GM19351 (cell line): Measurements from ENCODE around the gene GPC3.
"Not testable (repeated sequence)": the region's sequence is repeated elsewhere in the genome, so short reads cannot be mapped to it uniquely, and the experiment has no call there.

Experiments
- ATAC-seq: cut with Tn5 transposase; IDR thresholded peaks from one replicate; pipeline ENCODE4 v1.9.1; 2021; ENCODE audit warnings: mild to moderate bottlenecking, moderate library complexity; ENCODE audit not compliant: unreplicated experiment

Gene GPC3

GRCh38 chrX:133897593-133898163, 87.7 kb downstream of the GPC3 start:
- ATAC-seq, result no peak

DNA sequence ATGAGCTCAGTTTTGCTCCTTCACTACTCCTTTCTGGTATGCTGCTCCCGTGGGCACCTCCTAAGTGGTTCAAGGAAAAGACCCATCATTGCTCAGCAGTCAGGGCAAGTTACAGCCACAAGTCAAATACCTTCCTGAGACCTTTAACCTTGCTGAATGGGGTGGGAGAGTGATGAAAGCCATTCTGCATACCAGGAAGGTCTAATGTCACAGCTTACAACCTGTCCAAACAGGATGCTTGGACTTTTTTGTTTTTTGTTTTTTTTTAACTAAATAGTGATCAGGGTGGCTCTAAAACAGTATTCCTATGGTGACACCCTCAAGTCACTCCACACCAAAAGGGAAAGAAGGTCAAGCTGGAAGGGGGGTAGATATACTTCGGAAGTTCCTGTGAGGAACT, 93.1 kb downstream of the GPC3 start:
- ATAC-seq, result no peak

- ATAC-seq, result no peak
Measured at GRCh38 chrX:133888984-133889383, 96.4 kb downstream of the GPC3 start.

DNA sequence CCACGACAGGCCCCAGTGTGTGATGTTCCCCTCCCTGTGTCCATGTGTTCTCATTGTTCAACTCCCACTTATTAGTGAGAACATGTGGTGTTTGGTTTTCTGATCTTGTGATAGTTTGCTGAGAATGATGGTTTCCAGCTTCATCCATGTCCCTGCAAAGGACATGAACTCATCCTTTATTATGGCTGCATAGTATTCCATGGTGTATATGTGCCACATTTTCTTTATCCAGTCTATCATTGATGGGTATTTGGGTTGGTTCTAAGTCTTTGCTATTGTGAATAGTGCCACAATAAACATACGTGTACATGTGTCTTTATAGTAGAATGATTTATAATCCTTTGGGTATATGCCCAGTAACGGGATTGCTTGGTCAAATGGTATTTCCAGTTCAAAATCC, 97.3 kb downstream of the GPC3 start:
- not testable (repeated sequence) for ATAC-seq

DNA sequence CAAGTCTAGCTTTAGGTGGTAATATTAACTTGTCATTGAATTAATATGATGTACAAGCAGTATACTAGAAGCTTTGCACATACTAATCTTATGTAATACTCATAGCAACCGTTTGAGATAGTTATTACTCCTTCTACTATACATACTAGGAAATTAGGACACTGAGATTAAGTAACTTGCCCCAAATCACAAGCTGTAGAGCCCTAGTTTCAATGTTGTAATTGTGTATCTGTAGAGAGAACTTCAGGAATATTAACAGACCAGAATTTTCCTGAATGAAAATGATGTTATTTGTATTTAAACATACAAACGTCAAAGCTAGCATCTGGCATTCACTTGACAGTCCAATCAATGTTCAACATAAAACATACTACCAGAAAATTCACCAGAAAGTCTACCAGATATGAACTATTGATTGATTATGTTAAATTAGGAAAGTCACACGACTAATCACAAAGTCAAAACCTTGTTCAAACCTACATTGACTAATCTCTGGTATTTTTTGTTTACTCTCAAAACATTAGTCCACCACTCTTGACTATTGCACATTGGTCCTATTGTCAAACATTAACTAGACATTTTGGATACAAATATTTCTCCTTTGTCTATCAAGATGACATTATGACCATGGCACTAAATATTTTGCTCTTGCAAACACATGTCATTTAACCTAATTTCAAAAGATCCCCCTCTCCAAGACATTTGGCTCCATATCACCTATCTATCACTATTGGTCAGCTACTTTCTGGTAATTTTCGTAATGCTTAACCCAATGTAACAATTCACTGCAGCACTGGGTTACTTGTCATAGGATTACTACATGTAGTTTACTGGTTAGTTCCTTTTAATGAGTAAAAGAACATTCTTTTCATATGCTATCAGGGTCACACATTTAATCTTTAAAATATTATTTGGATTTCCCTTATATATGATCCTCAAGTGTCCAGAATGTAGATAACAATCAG, 100.7 kb downstream of the GPC3 start:
- no peak for ATAC-seq

- no peak for ATAC-seq
Measured at GRCh38 chrX:133881893-133882292, 103.5 kb downstream of the GPC3 start.

DNA sequence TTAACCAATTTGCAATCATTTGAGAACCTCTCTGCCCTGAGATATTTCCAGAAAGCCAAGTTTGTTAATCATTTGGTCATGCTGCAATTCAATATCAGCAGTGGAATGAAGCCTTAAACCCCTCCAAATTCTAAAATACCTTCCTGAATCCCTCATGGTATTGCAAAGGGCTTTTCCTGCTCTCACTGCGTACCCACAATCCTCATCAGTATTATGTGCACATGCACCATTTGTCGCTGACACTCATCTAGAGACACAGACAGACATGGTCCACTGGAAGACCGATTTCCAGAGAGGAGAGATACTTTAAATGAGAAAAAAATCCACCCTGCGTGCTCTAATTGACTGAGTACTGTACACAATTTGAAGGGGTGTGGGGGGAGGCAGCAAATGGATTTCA, 104.4 kb downstream of the GPC3 start:
- ATAC-seq, result no peak

DNA sequence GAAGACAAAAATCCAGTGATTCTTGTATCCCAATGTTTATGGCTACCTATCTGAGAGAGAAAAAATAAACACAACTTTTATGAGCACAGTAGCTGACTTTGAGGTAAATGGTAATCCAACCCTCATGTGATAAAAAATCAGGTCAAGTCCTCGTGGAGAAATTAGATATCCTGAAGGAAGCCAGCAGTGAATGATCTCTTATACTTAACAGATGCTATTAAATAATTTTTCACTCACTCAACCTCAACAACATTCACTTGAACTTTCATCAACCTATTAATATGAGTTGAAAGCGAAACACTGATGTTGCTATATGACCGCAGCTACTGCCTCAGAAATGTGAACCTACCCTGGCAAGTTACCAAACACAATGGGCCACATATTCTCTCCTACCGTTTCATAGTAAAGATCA, 105.4 kb downstream of the GPC3 start:
- peak; percentile 97 for ATAC-seq

- no peak for ATAC-seq
Measured at GRCh38 chrX:133878710-133879109, 106.7 kb downstream of the GPC3 start.

DNA sequence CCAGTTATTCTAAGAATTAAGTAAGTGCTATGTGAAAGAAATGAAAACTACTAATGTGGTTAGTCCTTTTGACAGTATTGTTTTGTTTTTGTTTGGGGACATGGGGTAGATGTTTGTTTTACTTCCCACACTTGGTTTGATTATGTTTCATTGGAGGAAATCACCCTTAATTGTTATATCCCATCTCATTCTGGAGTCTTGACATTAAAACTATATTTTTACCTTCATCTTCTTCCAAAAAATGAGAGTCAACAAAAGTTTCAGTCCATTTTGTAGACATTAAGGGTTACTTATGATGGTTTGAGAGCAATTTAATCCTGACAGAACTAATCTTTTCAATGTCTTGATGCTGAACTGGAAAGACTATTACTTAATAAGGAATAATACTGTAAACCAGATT, 108.7 kb downstream of the GPC3 start:
- ATAC-seq, result no peak

GRCh38 chrX:133869270-133869669, 116.1 kb downstream of the GPC3 start:
- no peak for ATAC-seq

- ATAC-seq, result peak; percentile 58
Measured at GRCh38 chrX:133868682-133869081, 116.7 kb downstream of the GPC3 start.

- peak; percentile 9 for ATAC-seq
Measured at GRCh38 chrX:133868250-133868649, 117.1 kb downstream of the GPC3 start.

- no peak for ATAC-seq
Measured at GRCh38 chrX:133865761-133866471, 119.5 kb downstream of the GPC3 start.

DNA sequence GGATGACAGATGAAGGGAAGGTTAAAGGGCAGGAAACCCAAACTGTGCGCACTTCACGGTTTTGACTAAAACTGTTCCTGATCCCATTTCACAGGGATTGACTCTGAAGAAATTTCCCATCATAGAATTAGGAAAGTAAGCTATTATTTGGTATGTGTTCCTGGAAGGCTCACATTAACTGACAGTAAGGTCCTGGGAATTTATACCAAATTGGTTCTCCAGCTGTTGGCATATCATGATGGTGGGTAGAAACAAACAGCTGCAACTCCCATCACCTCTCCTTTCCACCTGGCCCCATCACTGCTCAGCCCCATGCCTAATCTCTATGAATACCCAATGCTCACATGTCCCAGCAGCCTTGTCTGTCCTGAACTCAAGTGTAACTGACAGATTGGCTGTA, 121.2 kb downstream of the GPC3 start:
- ATAC-seq, result no peak

- no peak for ATAC-seq
Measured at GRCh38 chrX:133859860-133860259, 125.5 kb downstream of the GPC3 start.

DNA sequence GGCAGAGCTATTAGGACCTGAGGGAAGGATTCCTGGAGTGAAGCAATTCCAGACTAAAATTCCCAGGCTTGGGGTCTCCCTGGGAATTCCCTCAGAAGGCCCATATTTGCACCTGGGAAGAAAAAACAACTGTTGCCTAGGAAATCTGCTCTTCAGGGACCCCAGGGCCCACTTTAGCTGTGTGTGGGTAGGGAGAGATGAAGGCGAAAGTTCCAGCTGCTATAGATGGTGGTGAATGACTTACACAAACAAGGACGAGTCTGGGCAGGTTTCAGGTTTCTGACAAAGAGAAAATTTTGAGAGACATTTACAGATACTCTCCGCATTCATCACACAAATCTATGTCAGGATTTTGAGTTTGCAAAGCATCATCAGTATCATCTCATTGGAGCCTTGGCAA, 126.1 kb downstream of the GPC3 start:
- ATAC-seq, result no peak

- ATAC-seq, result no peak
Measured at GRCh38 chrX:133857640-133858269, 127.6 kb downstream of the GPC3 start.

GRCh38 chrX:133856819-133857218, 128.6 kb downstream of the GPC3 start:
- ATAC-seq, result no peak

DNA sequence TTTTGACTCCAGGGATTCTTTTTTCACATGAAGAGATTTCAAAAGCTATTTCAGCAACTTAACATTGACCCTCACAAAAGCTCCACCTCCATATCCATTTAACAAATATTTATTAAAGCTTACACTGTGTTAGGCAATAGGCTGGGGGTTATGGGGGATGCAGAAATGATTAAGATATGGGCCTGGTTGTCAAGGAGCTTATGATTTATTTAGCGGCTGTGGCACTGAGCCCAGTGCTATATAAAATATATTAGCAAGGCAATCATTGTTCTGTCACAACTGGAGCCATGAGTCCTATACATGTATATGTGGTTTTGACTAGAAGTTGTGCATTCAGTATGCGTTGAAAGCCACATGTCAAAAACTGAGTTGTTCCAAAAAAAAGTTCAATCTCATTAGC, 131.1 kb downstream of the GPC3 start:
- ATAC-seq, result no peak

GRCh38 chrX:133852837-133853356, 132.5 kb downstream of the GPC3 start:
- ATAC-seq, result no peak
